ENCODE results near the gene KRTAP9-2.
"Not testable (repeated sequence)": the region's sequence is repeated elsewhere in the genome, so short reads cannot be mapped to it uniquely, and the experiment has no call there.

KRTAP9-2 gene

DNA sequence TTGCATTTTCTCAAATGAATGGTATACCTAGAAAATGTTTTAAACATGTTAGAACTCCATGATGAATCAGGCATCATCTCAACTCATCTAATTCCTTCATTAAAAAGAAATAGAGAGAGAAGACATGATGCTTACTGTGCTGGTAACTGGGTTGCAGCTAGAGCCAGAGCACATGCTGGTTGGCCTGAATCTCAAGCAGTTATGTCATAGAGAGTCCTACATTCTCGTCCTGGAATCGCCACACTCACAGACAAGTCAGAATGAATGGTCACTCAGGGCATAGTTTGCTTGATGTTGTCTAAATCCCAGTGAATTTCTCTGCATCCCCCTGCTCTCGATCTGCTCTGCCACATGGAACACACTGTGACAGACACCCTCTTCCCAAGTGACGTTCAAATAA, 10.7 kb downstream of the KRTAP9-2 start:
- not testable (repeated sequence) for DNase-seq (ENCODE audit: low spot score)

DNA sequence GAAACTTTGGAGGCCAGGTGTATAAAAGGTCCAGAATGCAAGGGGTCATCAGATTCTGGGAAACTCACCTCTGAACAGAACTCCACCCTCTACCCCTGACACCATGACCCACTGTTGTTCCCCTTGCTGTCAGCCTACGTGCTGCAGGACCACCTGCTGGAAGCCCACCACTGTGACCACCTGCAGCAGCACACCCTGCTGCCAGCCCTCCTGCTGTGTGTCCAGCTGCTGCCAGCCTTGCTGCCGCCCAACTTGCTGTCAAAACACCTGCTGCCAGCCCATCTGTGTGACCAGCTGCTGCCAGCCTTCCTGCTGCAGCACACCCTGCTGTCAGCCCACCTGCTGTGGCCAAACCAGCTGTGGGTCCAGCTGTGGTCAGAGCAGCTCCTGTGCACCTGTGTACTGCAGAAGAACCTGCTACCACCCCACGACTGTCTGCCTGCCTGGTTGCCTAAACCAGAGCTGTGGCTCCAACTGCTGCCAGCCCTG, 11.5 kb downstream of the KRTAP9-2 start, which contains the start of gene KRTAP9-8:
Gene KRTAP9-8 (plus strand): TSS at position 51 of the 489 bp plus-strand sequence. CDS start 53 bp downstream, at position 104.
- DNase-seq (ENCODE audit: low spot score), result not testable (repeated sequence)

DNA sequence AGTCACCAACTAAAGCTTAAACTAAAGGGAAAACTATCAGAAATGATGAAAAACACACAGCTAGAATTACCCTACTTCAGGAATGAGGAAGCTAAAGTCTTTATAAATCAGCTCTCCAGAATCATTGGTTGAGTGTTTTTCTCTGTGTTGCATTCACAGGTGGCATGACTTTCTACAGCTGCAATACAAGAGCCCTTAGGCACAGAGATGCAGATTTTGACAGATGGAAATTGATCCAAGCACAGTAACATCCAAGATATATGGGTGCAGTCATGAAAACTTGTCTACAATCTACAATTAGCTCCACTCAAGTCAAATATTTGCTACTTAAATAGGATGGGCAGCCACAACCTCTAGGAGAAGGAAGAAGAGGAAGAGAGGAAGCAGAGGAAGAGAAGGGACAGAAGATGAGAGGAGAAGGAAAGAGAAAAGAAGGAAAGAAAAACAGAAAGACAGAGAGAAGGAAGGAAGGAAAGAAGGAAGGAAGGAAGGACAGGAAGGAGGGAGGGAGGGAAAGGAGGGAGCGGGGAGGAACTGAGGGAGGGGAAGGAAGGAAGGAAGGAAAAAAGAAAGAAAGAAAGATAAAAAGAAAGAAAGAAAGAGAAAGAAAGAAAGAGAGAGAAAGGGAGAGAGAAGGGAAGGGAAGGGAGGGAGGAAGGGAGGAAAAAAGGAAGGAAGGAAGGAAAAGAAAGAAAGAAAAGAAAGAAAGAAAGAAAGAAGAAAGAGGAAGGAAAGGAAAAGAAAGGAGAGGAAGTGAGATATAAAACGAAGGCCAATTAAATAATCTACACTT, 20.7 kb downstream of the KRTAP9-2 start:
- not testable (repeated sequence) for DNase-seq (ENCODE audit: low spot score)

DNA sequence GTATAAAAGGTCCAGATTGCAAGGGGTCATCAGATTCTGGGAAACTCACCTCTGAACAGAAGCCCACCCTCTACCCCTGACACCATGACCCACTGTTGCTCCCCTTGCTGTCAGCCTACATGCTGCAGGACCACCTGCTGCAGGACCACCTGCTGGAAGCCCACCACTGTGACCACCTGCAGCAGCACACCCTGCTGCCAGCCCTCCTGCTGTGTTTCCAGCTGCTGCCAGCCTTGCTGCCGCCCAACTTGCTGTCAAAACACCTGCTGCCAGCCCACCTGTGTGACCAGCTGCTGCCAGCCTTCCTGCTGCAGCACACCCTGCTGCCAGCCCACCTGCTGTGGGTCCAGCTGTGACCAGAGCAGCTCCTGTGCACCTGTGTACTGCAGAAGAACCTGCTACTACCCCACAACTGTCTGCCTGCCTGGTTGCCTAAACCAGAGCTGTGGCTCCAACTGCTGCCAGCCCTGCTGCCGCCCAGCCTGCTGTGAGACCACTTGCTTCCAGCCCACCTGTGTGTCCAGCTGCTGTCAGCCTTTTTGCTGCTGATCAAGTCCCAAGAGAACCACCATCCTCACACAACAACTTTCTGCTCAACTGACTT, 23.3 kb downstream of the KRTAP9-2 start, which contains the start of gene KRTAP9-4:
Gene KRTAP9-4 (plus strand): TSS at position 51 of the 604 bp plus-strand sequence. CDS start 34 bp downstream, at position 85.
- not testable (repeated sequence) for DNase-seq (ENCODE audit: low spot score)

DNA sequence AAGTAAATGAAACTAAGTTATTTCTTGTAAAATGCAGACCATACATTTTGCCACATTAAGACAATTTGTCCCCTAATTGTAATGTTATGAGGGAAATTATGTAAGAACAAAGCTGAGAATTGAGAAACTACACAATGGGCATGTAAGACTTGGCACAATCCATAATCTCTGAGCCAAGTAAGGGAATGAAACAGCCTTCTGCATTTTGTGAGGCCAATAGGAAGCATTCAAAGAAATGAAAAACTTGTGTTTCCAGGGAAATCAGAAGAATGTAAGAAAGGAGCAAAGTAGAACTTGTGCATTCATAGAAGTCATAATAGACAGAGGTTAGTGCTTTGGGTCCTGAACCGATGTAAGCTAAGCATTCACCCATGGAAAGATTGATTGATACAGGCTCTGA, 24.8 kb downstream of the KRTAP9-2 start:
- no peak for DNase-seq (ENCODE audit: low spot score)

DNA sequence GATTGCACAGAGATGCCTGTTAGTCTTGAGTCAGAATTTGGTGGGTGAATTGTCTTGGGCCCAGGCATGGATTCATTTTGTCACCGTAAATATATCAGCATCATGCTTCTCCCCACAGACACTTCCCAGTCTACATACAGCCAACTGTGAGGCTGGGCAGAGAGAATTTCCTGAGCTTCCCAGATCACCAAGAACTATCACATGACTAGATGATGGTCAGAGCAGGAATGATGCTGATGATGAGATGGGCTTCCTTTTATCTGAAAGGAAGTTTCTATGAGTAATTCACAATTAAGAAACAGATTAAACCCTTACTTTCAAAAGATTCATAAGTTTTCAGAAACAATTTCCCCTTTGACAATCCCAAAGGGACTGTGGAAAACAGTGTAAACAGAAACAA, 28.4 kb downstream of the KRTAP9-2 start:
- no peak for DNase-seq (ENCODE audit: low spot score)

DNA sequence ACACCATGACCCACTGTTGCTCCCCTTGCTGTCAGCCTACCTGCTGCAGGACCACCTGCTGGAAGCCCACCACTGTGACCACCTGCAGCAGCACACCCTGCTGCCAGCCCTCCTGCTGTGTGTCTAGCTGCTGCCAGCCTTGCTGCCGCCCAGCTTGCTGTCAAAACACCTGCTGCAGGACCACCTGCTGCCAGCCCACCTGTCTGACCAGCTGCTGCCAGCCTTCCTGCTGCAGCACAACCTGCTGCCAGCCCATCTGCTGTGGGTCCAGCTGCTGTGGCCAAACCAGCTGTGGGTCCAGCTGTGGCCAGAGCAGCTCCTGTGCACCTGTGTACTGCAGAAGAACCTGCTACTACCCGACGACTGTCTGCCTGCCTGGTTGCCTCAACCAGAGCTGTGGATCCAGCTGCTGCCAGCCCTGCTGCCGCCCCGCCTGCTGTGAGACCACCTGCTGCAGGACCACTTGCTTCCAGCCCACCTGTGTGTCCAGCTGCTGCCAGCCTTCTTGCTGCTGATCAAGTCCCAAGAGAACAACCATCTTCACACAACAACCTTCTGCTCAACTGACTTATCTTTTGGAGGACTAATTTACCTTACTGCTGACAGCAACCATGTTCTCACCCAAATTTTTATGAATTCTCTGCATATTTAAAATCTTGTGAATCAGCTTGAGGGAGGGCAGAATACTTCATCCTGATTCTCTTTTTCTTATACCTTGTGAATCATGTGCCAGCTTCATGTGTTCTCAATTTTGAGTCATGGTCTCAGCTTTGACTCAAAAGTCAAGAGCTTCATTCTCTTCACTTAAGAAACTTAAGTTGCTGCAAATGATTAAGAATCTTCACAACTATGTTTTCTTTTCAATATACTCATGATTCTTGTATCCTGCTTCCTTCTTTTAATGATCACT, 29.2 kb downstream of the KRTAP9-2 start, which contains the start of gene KRTAP9-9:
Gene KRTAP9-9 (plus strand): TSS at position 4 of the 910 bp plus-strand sequence.
- DNase-seq (ENCODE audit: low spot score), result not testable (repeated sequence)

DNA sequence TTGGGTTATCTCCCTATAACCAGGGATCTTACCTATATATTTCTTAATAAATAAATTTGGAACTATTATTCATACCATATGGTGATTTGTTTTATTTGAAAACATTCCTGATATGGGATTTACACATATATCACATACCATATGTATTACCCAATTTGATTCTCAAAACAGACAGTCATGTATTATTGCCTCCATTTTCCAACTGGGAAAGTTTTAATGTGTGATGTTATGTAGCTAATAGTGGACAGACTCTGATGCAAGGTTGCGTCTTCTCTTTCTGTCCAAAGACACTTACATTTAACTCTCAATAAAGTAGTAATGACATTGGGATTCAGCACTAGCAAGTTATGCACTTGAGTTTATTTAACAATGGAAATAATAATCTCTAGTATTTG, 29.8 kb downstream of the KRTAP9-2 start:
- DNase-seq (ENCODE audit: low spot score), result no peak

DNA sequence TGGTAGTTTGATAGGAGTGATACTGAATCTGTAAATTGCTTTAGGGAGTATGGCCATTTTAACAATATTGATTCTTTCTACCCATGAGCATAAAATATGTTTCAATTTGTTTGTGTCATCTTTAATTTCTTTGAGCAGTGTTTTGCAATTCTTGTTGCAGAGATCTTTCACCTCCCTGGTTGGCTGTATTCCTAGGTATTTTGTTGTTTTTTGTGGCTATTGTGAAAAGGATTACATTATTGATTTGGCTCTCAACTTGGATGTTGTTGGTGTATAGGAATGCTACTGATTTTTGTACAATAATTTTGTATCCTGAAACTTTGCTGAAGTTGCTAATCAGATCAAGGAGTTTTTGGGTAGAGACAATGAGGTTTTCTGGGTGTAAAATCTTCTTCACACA, 32.0 kb downstream of the KRTAP9-2 start:
- DNase-seq (ENCODE audit: low spot score), result no peak

DNA sequence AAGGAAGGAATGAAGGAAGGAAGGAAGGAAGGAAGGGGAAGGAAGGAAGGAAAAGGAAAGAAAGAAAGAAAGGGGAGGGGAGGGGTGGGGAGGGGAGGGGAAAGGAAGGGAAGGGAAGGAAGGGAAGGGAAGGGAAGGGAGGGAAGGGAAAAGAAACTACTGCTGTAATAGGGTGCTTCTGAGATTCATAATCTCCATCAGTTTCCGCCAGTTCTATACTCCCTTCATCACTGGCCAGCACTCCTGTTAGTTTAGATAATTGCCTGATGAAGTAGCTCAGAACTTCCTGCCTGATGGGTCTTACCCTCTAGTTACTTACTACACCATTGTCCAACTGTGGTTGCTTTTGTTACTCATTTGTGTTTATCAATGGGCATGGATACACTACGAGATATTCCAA, 36.8 kb downstream of the KRTAP9-2 start:
- no peak for DNase-seq (ENCODE audit: low spot score)

DNA sequence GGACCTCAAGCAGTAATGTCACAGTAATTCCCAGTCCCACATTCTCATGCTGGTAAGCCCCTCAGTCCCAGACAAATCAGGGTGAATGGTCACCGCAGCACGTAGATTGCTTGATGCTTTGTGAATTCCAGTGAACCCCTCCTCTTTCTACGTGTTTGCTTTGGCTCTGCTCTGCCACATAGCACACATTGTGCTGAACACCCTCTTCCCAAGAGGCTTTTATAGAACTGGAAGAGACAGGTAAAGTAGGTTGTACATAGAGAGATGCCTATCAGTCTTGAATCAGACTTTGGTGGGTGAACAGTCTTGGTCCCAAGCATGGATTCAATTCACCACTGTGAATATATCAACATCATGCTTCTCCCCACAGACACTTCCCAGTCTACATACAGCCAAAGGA, 38.2 kb downstream of the KRTAP9-2 start:
- DNase-seq (ENCODE audit: low spot score), result no peak

DNA sequence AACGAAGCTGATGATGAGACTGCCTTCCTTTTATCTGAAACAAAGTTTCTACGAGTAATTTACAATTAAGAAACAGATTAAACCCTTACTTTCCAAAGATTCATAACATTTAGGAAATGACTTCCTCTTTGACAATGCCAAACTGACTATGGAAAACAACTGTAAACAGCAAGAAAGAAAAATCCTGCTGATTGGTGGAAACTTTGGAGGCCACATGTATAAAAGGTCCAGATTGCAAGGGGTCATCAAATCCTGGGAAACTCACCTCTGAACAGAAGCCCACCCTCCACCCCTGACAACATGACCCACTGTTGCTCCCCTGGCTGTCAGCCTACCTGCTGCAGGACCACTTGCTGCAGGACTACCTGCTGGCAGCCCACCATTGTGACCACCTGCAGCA, 38.6 kb downstream of the KRTAP9-2 start, which contains the start of gene KRTAP9-6:
Gene KRTAP9-6 (plus strand): TSS at position 301 of the 400 bp plus-strand sequence. CDS start 0 bp downstream, at position 301.
- no peak for DNase-seq (ENCODE audit: low spot score)

DNA sequence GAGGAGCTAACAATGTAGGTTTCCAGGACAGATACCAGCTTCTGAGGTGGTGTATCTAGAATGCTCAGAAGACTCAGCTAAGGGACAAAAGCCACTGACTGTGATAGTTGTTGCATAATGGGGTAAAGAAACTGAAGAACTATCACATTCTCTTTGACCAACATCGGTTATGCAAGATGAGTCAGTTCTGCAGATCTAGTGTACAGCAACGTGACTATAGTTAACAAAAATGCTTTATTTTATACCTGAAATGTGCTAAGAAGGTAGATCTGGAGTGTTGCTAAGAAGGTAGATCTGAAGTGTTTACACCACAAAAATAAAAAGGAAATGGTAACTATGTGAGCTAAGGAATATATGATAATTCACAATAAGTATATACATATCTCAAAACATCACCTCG, 41.3 kb downstream of the KRTAP9-2 start:
- DNase-seq (ENCODE audit: low spot score), result no peak

DNA sequence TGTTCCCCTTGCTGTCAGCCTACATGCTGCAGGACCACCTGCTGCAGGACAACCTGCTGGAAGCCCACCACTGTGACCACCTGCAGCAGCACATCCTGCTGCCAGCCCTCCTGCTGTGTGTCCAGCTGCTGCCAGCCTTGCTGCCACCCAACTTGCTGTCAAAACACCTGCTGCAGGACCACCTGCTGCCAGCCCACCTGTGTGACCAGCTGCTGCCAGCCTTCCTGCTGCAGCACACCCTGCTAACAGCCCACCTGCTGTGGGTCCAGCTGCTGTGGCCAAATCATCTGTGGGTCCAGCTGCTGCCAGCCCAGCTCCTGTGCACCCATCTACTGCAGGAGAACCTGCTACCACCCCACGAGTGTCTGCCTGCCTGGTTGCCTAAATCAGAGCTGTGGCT, 44.9 kb downstream of the KRTAP9-2 start:
- DNase-seq (ENCODE audit: low spot score), result not testable (repeated sequence)

DNA sequence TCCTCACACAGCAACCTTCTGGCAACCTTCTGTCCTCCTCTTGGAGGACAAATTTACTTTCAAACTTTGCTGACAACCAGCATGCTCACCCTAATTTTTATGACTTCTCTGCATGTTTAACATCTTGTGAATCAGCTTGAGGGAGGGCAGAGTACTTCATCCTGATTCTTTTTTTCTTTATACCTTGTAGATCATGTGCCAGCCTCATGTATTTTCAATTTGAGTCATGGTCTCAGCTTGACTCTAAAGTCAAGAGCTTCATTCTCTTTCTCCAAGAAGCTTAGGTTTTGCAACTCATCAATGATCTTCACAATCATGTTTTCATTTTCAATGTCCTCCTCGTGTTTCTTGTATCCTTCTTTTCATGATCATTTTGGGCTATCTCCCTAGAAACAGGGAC, 45.4 kb downstream of the KRTAP9-2 start:
- DNase-seq (ENCODE audit: low spot score), result no peak

DNA sequence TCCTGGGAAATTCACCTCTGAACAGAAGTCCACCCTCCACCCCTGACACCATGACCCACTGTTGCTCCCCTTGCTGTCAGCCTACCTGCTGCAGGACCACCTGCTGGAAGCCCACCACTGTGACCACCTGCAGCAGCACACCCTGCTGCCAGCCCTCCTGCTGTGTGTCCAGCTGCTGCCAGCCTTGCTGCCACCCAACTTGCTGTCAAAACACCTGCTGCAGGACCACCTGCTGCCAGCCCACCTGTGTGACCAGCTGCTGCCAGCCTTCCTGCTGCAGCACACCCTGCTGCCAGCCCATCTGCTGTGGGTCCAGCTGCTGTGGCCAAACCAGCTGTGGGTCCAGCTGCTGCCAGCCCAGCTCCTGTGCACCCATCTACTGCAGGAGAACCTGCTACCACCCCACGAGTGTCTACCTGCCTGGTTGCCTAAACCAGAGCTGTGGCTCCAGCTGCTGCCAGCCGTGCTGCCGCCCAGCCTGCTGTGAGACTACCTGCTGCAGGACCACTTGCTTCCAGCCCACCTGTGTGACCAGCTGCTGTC, 49.3 kb downstream of the KRTAP9-2 start, which contains the start of gene KRTAP9-7:
Gene KRTAP9-7 (plus strand): TSS at position 51 of the 543 bp plus-strand sequence. CDS start 0 bp downstream, at position 51.
- DNase-seq (ENCODE audit: low spot score), result not testable (repeated sequence)
